Cerebellar nuclear complex (tissue), 1 donor: Measurements from ENCODE around the gene TMTC1.

Experiments
- DNase-seq, 2 experiments: peaks; one replicate each; lab custom pipeline; 2025; lab: John Stamatoyannopoulos, UW

Gene TMTC1

GRCh38 chr12:29739279-29739991, 44.3 kb downstream of the TMTC1 start:
- no peak for DNase-seq

GRCh38 chr12:29738365-29738764, 45.4 kb downstream of the TMTC1 start:
- no peak for DNase-seq

DNA sequence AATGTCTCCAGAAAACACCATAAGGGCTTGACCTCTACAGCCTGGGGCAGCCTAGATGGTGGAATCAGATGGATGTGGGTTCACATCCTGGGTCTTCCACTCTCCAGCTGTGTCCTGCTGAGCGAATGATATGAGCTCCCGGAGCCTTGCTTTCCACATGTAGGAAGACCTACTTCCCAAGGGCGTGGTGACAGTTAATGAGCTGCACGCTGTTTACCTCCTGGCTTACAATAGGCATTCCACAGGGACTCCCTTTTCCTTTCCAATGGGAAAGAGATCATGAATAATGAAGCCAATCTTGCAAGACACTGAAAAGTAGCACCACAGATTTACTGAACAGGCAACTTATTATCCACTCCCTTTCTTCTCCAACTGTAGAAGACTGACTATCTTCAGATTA, 46.1 kb downstream of the TMTC1 start:
- DNase-seq: no peak

- DNase-seq: no peak
Measured at GRCh38 chr12:29735604-29736003, 48.1 kb downstream of the TMTC1 start.

GRCh38 chr12:29734734-29735133, 49.0 kb downstream of the TMTC1 start:
- DNase-seq: no peak

GRCh38 chr12:29734305-29734704, 49.4 kb downstream of the TMTC1 start:
- no peak for DNase-seq

DNA sequence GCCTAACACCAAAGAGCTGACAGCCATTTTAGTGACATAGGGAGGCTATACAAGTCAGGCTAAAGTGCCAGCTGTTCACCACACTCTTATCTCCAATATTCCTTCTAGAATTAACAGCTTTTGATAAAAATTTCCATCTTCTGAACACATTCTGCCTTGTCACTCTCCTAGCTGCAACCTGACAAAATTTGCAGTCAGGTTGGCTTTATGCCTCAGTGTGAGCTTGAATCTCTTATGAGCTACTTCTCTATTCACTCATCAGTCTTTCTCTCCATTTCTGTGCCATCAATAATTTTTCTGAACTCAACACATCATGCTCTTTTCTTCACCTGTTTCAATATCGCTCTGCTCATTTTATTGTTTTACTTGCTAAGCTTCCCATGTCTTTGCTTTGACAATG, 50.2 kb downstream of the TMTC1 start:
- DNase-seq: no peak

GRCh38 chr12:29733060-29733459, 50.7 kb downstream of the TMTC1 start:
- no peak for DNase-seq

GRCh38 chr12:29732593-29732992, 51.1 kb downstream of the TMTC1 start:
- no peak for DNase-seq

GRCh38 chr12:29732191-29732590, 51.6 kb downstream of the TMTC1 start:
- no peak for DNase-seq

GRCh38 chr12:29731591-29731990, 52.2 kb downstream of the TMTC1 start:
- DNase-seq: no peak

DNA sequence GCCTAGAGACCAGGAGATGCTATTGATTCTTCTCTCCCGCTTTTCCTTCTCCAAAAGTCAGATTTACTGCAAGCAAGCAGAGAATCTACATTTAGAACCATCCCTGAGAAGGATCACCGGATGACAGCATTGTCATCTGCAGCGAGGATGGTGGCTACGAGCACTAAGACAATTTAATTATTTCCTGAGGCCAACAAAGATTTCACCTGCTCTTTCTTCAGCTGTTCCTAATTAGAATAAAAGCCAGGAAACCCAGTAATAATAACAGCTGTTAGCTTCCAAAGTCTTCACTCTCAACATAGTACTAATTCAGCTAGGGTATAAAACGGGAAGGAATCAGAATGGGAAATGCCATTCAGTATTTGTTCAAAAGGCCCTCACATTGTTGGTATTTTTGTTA, 53.3 kb downstream of the TMTC1 start:
- DNase-seq: no peak

DNA sequence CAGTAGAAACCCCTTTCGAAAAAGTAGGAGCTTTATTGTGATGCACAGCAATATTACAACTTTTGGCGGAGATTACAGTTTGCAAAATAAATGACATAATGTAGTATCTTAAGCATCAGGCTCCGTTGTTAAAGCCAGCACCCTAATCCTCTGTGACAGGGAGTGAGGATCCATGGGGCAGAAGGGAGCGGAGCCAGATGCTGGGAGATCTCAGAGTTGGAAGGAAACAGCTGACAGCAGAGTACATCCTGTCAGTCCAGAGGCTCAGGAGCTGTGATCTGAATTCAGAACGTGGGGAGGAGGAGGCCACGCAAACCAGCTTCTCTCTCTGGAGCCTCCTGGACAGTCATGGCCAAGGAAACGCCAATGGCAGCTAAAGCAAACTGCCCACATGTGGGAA, 55.7 kb downstream of the TMTC1 start:
- no peak for DNase-seq

DNA sequence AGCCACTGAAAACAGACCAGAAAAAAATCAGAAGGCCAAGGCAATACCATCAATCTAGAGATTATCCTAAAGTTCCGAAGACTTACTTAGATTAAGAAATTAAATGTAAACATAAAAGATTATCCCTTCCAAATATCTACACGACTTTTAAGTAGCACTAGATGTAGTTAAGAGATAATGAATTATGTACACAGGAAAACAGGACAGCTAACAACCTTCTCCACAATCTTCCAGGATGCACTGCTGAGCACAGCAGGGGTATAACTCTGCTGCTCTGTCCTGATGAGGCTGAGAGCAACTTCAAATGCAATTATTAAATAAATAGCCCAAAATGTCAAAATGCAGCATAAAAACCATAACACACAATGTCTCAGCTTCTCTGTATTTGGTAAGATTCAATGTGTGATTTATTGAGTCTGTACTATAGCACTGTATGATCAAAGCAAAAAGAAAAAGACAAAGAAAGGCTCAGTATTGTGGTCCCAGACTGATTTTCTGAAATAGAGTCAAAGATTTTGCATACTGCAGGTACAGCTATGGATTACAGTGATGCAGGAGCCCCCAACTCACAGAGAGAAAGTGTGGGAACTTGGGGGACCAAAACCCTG, 56.9 kb downstream of the TMTC1 start:
- DNase-seq: no peak

- DNase-seq: no peak
Measured at GRCh38 chr12:29726321-29726692, 57.4 kb downstream of the TMTC1 start.

- DNase-seq: no peak
Measured at GRCh38 chr12:29725587-29726320, 58.0 kb downstream of the TMTC1 start.

DNA sequence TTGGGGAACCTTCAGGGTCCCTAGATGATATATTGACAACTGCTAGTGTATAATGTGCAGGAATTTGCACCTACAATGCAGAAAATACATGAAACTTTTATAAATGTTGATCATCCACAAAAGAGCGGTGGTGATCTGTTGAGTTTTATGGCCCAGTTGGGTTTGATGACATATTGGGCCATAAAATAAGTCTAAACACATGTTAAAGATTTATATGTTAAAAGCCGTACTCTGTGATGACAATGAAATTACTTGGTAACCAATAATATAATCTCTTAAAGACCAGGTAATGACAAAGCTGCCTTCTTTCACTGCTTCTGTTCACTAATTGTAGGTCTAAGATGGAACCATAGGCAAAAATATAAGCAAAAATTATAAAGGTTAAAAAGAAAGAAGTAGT, 61.6 kb downstream of the TMTC1 start:
- no peak for DNase-seq

DNA sequence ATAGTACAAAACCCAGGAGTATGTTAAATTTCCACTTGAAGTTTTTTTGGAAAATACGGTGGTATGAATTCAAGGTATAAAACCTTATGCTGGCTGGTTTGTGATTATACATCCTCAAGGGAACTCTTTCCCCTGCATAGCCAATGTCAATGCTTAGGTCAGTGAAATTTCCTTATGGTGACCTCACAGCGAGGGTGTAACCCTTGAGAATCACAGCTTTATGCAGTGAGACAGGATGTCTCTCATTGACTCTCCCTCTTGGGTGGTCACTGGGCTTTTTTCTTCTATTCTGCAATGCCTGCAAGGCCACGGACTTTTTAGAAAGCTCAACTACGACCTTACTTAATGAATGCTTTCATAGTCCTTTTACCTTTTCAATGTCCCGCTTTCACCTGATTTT, 64.4 kb downstream of the TMTC1 start:
- DNase-seq: no peak

GRCh38 chr12:29717540-29718100, 66.1 kb downstream of the TMTC1 start:
- DNase-seq: no peak

- DNase-seq: no peak
Measured at GRCh38 chr12:29714966-29715365, 68.8 kb downstream of the TMTC1 start.

GRCh38 chr12:29713729-29714128, 70.0 kb downstream of the TMTC1 start:
- DNase-seq: no peak

- no peak for DNase-seq
Measured at GRCh38 chr12:29711381-29711780, 72.4 kb downstream of the TMTC1 start.

DNA sequence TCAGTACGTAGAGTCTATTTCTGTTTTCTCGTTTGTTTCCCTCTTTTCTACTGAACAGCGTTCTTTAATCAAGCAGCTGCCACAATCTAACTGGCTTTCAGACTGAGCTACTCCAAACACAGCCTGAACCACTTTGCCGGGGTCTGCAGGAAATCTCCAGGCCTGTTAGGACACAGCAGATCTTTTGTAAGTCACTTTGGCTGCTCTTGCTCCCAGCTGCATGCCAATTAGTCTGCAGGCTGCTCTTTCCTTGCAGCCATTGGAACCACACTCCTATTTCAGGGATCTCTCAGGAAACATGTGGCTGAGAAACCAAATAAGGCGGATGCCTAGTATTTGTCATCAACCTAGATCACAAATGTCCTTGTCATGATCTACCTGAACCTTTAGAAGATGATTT, 73.6 kb downstream of the TMTC1 start:
- no peak for DNase-seq
